ENCODE results near the gene TNFRSF18. TPM values are rescaled to one million over a fixed set of nuclear protein-coding genes. Genes with fewer than 3 reads are reported as not detected.

The TNFRSF18 gene
- total RNA-seq, 6 experiments from 2014 or later, result 0.24 to 0.27 TPM; not detected in 4

DNA sequence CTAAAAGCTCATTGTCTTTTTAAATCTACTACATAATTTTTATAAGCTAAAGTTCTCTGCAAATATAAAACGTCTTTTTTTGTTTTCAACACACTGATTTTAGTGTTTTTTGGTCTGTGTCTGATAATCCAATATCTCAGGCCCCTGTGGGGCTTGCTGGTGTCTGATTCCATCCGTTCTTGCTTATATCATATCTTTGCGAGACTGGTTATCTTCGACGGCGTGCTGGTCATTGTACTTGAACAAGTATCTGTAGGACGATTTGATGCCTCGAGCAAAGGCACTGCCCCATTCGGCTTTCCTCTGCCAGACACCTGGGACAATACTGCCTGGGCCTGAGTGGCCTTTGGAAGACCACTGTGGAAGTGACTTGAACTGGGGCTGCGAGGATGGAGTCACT, 51.1 kb downstream of the TNFRSF18 start:
- TF ChIP-seq, protein P1, sequence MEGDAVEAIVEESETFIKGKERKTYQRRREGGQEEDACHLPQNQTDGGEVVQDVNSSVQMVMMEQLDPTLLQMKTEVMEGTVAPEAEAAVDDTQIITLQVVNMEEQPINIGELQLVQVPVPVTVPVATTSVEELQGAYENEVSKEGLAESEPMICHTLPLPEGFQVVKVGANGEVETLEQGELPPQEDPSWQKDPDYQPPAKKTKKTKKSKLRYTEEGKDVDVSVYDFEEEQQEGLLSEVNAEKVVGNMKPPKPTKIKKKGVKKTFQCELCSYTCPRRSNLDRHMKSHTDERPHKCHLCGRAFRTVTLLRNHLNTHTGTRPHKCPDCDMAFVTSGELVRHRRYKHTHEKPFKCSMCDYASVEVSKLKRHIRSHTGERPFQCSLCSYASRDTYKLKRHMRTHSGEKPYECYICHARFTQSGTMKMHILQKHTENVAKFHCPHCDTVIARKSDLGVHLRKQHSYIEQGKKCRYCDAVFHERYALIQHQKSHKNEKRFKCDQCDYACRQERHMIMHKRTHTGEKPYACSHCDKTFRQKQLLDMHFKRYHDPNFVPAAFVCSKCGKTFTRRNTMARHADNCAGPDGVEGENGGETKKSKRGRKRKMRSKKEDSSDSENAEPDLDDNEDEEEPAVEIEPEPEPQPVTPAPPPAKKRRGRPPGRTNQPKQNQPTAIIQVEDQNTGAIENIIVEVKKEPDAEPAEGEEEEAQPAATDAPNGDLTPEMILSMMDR (IDR thresholded peaks at IDR 0.05), result no peak
- no peak for TF ChIP-seq POLR2A (IDR thresholded peaks at IDR 0.05)
- WGBS (ENCODE audit: insufficient coverage, low coverage, low lambda C conversion rate, missing lambda C conversion rate), result 78% methylated on average over 7 of the region's 10 CpGs
- DNase-seq (no peak), ATAC-seq (no peak)
- H3K4me1 ChIP-seq, result peaks cover 0 to 3% (median 0%) of the 10 kb centered on the region in 4 donors
- no peaks in the 10 kb centered on the region for H3K9me3 ChIP-seq
- H3K27me3 ChIP-seq, result no peaks in the 10 kb centered on the region
- intact Hi-C loops (cut with DNase I), result no loop called here
- H3K4me3 ChIP-seq, result no peak overlapping the region
- H3K27ac ChIP-seq, result no peak overlapping the region
- H3K36me3 ChIP-seq, result no peaks in the 10 kb centered on the region

DNA sequence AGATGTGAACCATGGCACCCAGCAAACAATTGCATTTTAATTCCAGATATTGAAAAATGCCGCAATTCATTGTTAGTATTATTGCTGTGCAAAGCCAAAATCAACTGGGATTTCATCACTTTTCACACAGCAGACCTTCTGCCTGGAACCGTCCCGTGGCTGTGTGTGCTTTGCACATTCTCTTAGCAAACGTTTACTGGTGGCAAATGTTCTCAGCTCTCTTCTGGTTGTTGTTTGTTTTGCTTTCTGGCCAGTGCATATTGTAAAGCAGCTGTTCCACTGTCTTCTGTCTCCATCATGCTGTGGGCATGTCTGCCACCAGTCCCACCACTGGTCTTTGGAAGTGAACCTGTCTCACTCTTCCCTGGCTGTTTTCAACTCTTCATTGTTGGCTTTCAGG, 52.5 kb downstream of the TNFRSF18 start:
- 23% methylated on average over 4 of the region's 4 CpGs for WGBS (ENCODE audit: insufficient coverage, low coverage, low lambda C conversion rate, missing lambda C conversion rate)
- Histone ChIP-seq H3K4me3 (no peak overlapping the region), H3K9me3 (no peaks in the 10 kb centered on the region), H3K4me1 (peaks cover 0 to 3% (median 0%) of the 10 kb centered on the region in 4 donors), H3K27me3 (no peaks in the 10 kb centered on the region), H3K27ac (no peak overlapping the region), H3K36me3 (no peaks in the 10 kb centered on the region)
- ATAC-seq, result peak; percentile 67 to 76 (median 71)
- DNase-seq, result no peak
- no peak for TF ChIP-seq POLR2A (IDR thresholded peaks at IDR 0.05)
- TF ChIP-seq, protein P1 (IDR thresholded peaks at IDR 0.05), result no peak
- intact Hi-C loops (cut with DNase I), result no loop called here

MicroRNAs within 50 kb of the gene (microRNA counts, 767-probe panel; counts per million panel counts)
- 237 counts per million for microRNA hsa-miR-200a-3p
- 5,401 counts per million, percentile 12 among the panel's probes with 10 or more counts for microRNA hsa-miR-200b-3p
- 237 counts per million for microRNA hsa-miR-429

Small RNA genes lying within 50 kb of the gene (microRNA-seq; reads per million reads assigned to microRNA genes)
- 90.8 to 142 reads per million in 2 donors for gene MIR200A
- gene MIR200B, result 321 to 563 reads per million in 2 donors
- gene MIR429, result 65.7 to 114 reads per million in 2 donors

Small RNA genes lying within 50 kb of the gene (small RNA-seq; reads per million reads assigned to genes)
- gene MIR200A (3.0 to 4.1 reads per million in 2 experiments), gene MIR200B (16.7 to 36.2 reads per million in 2 experiments), gene MIR429 (2.6 to 4.2 reads per million in 2 experiments)

Other genes with a start within 250 kb of the TNFRSF18 start
- gene NOC2L, start 247.3 kb downstream of the TNFRSF18 start, total RNA-seq, result 10 to 100 TPM; 28.9 to 36.8 (median 30.2) TPM
- gene KLHL17, start 246.0 kb downstream of the TNFRSF18 start, total RNA-seq, result 1 to 10 TPM; 1.9 to 6.7 (median 4.3) TPM
- 1 to 10 TPM in 1 of 6 experiments, under 1 TPM in 4, not detected in 1; 0.11 to 2.4 (median 0.26) TPM for gene PLEKHN1, start 240.1 kb downstream of the TNFRSF18 start, total RNA-seq
- under 1 TPM in 4 of 6 experiments, not detected in 2; 0.18 to 0.46 (median 0.28) TPM for gene PERM1, start 224.5 kb downstream of the TNFRSF18 start, total RNA-seq
- gene HES4, start 206.5 kb downstream of the TNFRSF18 start, total RNA-seq, result 10 to 100 TPM in 2 of 6 experiments, 1 to 10 TPM in 4; 1.6 to 21.5 (median 5.2) TPM
- 10 to 100 TPM; 16.3 to 98.7 (median 26.4) TPM for gene ISG15, start 193.1 kb downstream of the TNFRSF18 start, total RNA-seq
- 10 to 100 TPM; 14.2 to 44.5 (median 35.2) TPM for gene AGRN, start 186.5 kb downstream of the TNFRSF18 start, total RNA-seq
- not detected for gene RNF223, start 132.3 kb downstream of the TNFRSF18 start, total RNA-seq
- gene C1orf159, start 90.5 kb downstream of the TNFRSF18 start, total RNA-seq, result 1 to 10 TPM; 4.0 to 7.7 (median 6.4) TPM
- not detected for gene TTLL10, start 32.7 kb downstream of the TNFRSF18 start, total RNA-seq
- gene TNFRSF4, start 7.6 kb upstream of the TNFRSF18 start, total RNA-seq, result under 1 TPM in 4 of 6 experiments, not detected in 2; 0.20 to 0.99 (median 0.28) TPM
- 100 to 1,000 TPM; 112 to 148 (median 142) TPM for gene SDF4, start 25.4 kb upstream of the TNFRSF18 start, total RNA-seq
- 10 to 100 TPM in 2 of 6 experiments, 1 to 10 TPM in 4; 6.3 to 14.3 (median 7.8) TPM for gene B3GALT6, start 25.6 kb upstream of the TNFRSF18 start, total RNA-seq
- 1 to 10 TPM in 4 of 6 experiments, under 1 TPM in 1, not detected in 1; 0.40 to 4.0 (median 1.1) TPM for gene C1QTNF12, start 40.1 kb upstream of the TNFRSF18 start, total RNA-seq
- gene UBE2J2, start 67.3 kb upstream of the TNFRSF18 start, total RNA-seq, result 10 to 100 TPM; 25.5 to 30.6 (median 26.9) TPM
- gene SCNN1D, start 73.8 kb upstream of the TNFRSF18 start, total RNA-seq, result 1 to 10 TPM; 1.7 to 6.2 (median 3.4) TPM
- gene ACAP3, start 101.3 kb upstream of the TNFRSF18 start, total RNA-seq, result 10 to 100 TPM; 20.1 to 28.0 (median 22.0) TPM
- gene PUSL1, start 102.0 kb upstream of the TNFRSF18 start, total RNA-seq, result 10 to 100 TPM in 2 of 6 experiments, 1 to 10 TPM in 4; 5.6 to 21.6 (median 8.4) TPM
- 10 to 100 TPM; 35.1 to 52.4 (median 43.5) TPM for gene INTS11, start 118.1 kb upstream of the TNFRSF18 start, total RNA-seq
- 10 to 100 TPM; 26.9 to 57.7 (median 33.1) TPM for gene CPTP, start 118.2 kb upstream of the TNFRSF18 start, total RNA-seq
- 1 to 10 TPM in 2 of 6 experiments, under 1 TPM in 4; 0.10 to 2.7 (median 0.33) TPM for gene TAS1R3, start 124.7 kb upstream of the TNFRSF18 start, total RNA-seq
- gene DVL1, start 142.8 kb upstream of the TNFRSF18 start, total RNA-seq, result 10 to 100 TPM; 32.7 to 54.6 (median 41.2) TPM
- gene MXRA8, start 152.0 kb upstream of the TNFRSF18 start, total RNA-seq, result 10 to 100 TPM in 2 of 6 experiments, 1 to 10 TPM in 4; 2.2 to 11.9 (median 3.3) TPM
- gene AURKAIP1, start 168.6 kb upstream of the TNFRSF18 start, total RNA-seq, result 100 to 1,000 TPM in 3 of 6 experiments, 10 to 100 TPM in 3; 70.0 to 140 (median 104) TPM
- gene CCNL2, start 192.7 kb upstream of the TNFRSF18 start, total RNA-seq, result 100 to 1,000 TPM in 4 of 6 experiments, 10 to 100 TPM in 2; 80.8 to 127 (median 101) TPM
- gene MRPL20, start 200.7 kb upstream of the TNFRSF18 start, total RNA-seq, result 10 to 100 TPM; 44.1 to 91.2 (median 56.5) TPM
- under 1 TPM; 0.19 to 0.89 (median 0.35) TPM for gene ANKRD65, start 214.7 kb upstream of the TNFRSF18 start, total RNA-seq
- gene VWA1, start 229.1 kb upstream of the TNFRSF18 start, total RNA-seq, result 100 to 1,000 TPM in 1 of 6 experiments, 10 to 100 TPM in 5; 39.5 to 195 (median 78.7) TPM
- 1 to 10 TPM in 4 of 6 experiments, under 1 TPM in 2; 0.74 to 3.1 (median 1.9) TPM for gene ATAD3C, start 243.1 kb upstream of the TNFRSF18 start, total RNA-seq

Data from right lobe of liver (tissue), 6 donors.